Sigmoid colon (tissue), 7 donors: ENCODE results near the gene MAEA. TPM values are rescaled to one million over a fixed set of nuclear protein-coding genes. Genes with fewer than 3 reads are reported as not detected.

Experiments used
- DNase-seq: peaks from one replicate; pipeline ENCODE4 v3.0.0-alpha.2; 2019
- H3K27ac ChIP-seq, 4 donors: fragments of 200-600 bp; sonication (generic); one replicate each; pipeline ENCODE4 v1.5.1; 2016 to 2019; ENCODE audit warnings: mild to moderate bottlenecking in 1 of 4
- H3K27me3 ChIP-seq, 3 donors: fragments of 200-600 bp; sonication (generic); one replicate each; pipeline ENCODE4 v1.5.1; 2019; ENCODE audit warnings: mild to moderate bottlenecking in 1 of 3
- H3K36me3 ChIP-seq, 4 donors: fragments of 200-600 bp; sonication (generic); one replicate each; pipeline ENCODE4 v1.5.1; 2016 to 2019
- H3K4me1 ChIP-seq, 4 donors: fragments of 200-600 bp; sonication (generic); one replicate each; pipeline ENCODE4 v1.5.1; 2017 to 2019
- H3K4me3 ChIP-seq, 4 donors: fragments of 200-600 bp; sonication (generic); one replicate each; pipeline ENCODE4 v1.5.1; 2017 to 2019; ENCODE audit warnings: mild to moderate bottlenecking in 2 of 4, moderate library complexity in 1 of 4
- H3K9me3 ChIP-seq, 4 donors: fragments of 200-600 bp in 3 of 4; sonication (generic) in 3 of 4; one replicate each; pipeline versions ENCODE4 v1.5.1 to v1.6.1; 2013 to 2019
- EP300 ChIP-seq, 4 donors: sonication (generic); formaldehyde crosslinking; IDR thresholded peaks; one replicate each; pipeline ENCODE4 v1.6.1; 2017; ENCODE audit warnings: antibody characterized with exemption in 4 of 4
- POLR2A ChIP-seq, 2 donors: fragments of 450-650 bp; IDR thresholded peaks; one replicate each; pipeline ENCODE4 v1.6.1; 2016; ENCODE audit warnings: antibody characterized with exemption in 2 of 2, mild to moderate bottlenecking in 2 of 2, moderate library complexity in 2 of 2
- POLR2AphosphoS5 ChIP-seq, 4 donors: sonication (generic); formaldehyde crosslinking; IDR thresholded peaks; one replicate each; pipeline ENCODE4 v1.6.1; 2017; ENCODE audit warnings: antibody characterized with exemption in 4 of 4
- whole genome bisulfite sequencing, 2 donors: extraction: QIAGEN DNeasy Blood & Tissue Kit; methylation state at CpG; one replicate each; pipeline ENCODE4 v1.1.7; 2013; 5-methylcytosine and 5-hydroxymethylcytosine counted together
- intact Hi-C: fragments of 100-400 bp; cut with DNase I; formaldehyde crosslinking; loops from one replicate; pipeline ENCODE4 v1.15.1; 2023
- polyA plus RNA-seq, 3 donors: library from polyadenylated mRNA; stranded (reverse); fragments of 200-250 nt; gene quantifications; one replicate each; pipeline ENCODE4 v1.2.3, GENCODE V29; 2013
- total RNA-seq, 4 donors: library from RNA; depleted of rRNA; stranded (reverse); fragments of >200 nt; gene quantifications; one replicate each; pipeline ENCODE4 v1.1.0, GENCODE V29; 2016
- TF ChIP-seq, protein P1 (sequence below), 4 experiments: fragments of 450-650 bp in 3 of 4; fragments of 200-600 bp in 1 of 4; IDR thresholded peaks; one replicate each; pipeline ENCODE4 v1.5.1; 2016 to 2019; ENCODE audit warnings: antibody characterized with exemption in 4 of 4, mild to moderate bottlenecking in 3 of 4, moderate library complexity in 2 of 4
- donor health status: healthy with polysubstance abuse.
- donor health status: Bipolar disorder and iron deficiency.
- donor health status: healthy.

The MAEA gene
- total and polyA plus RNA-seq, 7 donors: 44.2 to 89.8 (median 53.0) TPM

GRCh38 chr4:1338752-1339414 is 49.2 kb downstream of the MAEA start:
- no peak overlapping the region for H3K27ac ChIP-seq
- WGBS, 2 donors: 97% methylated on average over 38 of the region's 38 CpGs
- intact Hi-C loops: no loop called here
- no peak overlapping the region for H3K4me3 ChIP-seq
- no peak for DNase-seq
- no peaks in the 10 kb centered on the region for H3K4me1 ChIP-seq
- no peaks in the 10 kb centered on the region for H3K27me3 ChIP-seq
- TF ChIP-seq POLR2A (IDR thresholded peaks at IDR 0.05) (no peak), EP300 (IDR thresholded peaks at IDR 0.05) (no peak), POLR2AphosphoS5 (IDR thresholded peaks at IDR 0.05) (no peak)
- TF ChIP-seq, protein P1, sequence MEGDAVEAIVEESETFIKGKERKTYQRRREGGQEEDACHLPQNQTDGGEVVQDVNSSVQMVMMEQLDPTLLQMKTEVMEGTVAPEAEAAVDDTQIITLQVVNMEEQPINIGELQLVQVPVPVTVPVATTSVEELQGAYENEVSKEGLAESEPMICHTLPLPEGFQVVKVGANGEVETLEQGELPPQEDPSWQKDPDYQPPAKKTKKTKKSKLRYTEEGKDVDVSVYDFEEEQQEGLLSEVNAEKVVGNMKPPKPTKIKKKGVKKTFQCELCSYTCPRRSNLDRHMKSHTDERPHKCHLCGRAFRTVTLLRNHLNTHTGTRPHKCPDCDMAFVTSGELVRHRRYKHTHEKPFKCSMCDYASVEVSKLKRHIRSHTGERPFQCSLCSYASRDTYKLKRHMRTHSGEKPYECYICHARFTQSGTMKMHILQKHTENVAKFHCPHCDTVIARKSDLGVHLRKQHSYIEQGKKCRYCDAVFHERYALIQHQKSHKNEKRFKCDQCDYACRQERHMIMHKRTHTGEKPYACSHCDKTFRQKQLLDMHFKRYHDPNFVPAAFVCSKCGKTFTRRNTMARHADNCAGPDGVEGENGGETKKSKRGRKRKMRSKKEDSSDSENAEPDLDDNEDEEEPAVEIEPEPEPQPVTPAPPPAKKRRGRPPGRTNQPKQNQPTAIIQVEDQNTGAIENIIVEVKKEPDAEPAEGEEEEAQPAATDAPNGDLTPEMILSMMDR (IDR thresholded peaks at IDR 0.05): no peak
- peaks cover 23 to 70% (median 52%) of the 10 kb centered on the region in 4 donors for H3K36me3 ChIP-seq
- no peaks in the 10 kb centered on the region for H3K9me3 ChIP-seq

DNA sequence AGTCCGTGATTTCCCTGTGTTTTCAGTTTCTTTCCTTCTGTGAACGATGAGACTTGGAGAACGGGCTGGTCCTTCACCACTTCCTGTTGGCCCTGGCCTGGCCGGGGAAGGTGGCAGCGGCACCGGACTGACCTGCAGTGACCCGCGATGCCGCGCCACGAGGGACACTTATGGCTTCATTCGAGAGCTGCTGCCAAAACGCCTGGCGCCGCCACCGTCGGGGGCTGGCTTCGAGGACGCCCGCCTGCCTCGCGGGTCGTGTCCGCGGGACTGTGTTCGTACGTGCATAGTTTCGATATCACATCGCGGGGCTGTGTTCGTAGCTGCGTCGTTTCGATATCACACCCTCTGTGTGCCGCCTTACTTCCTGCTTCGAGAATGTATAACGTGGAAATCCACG is 49.8 kb downstream of the MAEA start:
- no peak for TF ChIP-seq POLR2A (IDR thresholded peaks at IDR 0.05)
- TF ChIP-seq POLR2AphosphoS5 (IDR thresholded peaks at IDR 0.05): no peak
- TF ChIP-seq, protein P1 (IDR thresholded peaks at IDR 0.05): no peak
- no peak for TF ChIP-seq EP300 (IDR thresholded peaks at IDR 0.05)
- intact Hi-C loops: no loop called here
- Histone ChIP-seq H3K4me3 (no peak overlapping the region), H3K36me3 (peaks cover 23 to 64% (median 48%) of the 10 kb centered on the region in 4 donors), H3K27ac (no peak overlapping the region), H3K27me3 (no peaks in the 10 kb centered on the region), H3K4me1 (no peaks in the 10 kb centered on the region), H3K9me3 (no peaks in the 10 kb centered on the region)
- WGBS, 2 donors: 97% methylated on average over 38 of the region's 38 CpGs
- DNase-seq: no peak

GRCh38 chr4:1340181-1340747 is 50.6 kb downstream of the MAEA start:
- DNase-seq: no peak
- Histone ChIP-seq H3K4me1 (peaks cover 0 to 5% (median 4%) of the 10 kb centered on the region in 4 donors), H3K27ac (no peak overlapping the region), H3K27me3 (no peaks in the 10 kb centered on the region), H3K36me3 (peaks cover 23 to 57% (median 45%) of the 10 kb centered on the region in 4 donors), H3K4me3 (no peak overlapping the region), H3K9me3 (no peaks in the 10 kb centered on the region)
- intact Hi-C loops: loop anchor here (10.0 kb wide), 1 partner anchor 175 kb away; no protein-coding TSS in a partner anchor
- 90% methylated on average over 29 of the region's 29 CpGs for WGBS, 2 donors
- TF ChIP-seq EP300 (IDR thresholded peaks at IDR 0.05) (no peak), POLR2A (IDR thresholded peaks at IDR 0.05) (no peak), POLR2AphosphoS5 (IDR thresholded peaks at IDR 0.05) (no peak)
- TF ChIP-seq, protein P1 (IDR thresholded peaks at IDR 0.05): no peak

- no peak overlapping the region for H3K27ac ChIP-seq
- WGBS, 2 donors: 96 to 97% methylated on average over 20 of the region's 20 CpGs
- H3K27me3 ChIP-seq: no peaks in the 10 kb centered on the region
- intact Hi-C loops: loop anchor here (10.0 kb wide), 1 partner anchor 176 kb away; no protein-coding TSS in a partner anchor
- TF ChIP-seq, protein P1 (IDR thresholded peaks at IDR 0.05): no peak
- no peak for TF ChIP-seq POLR2AphosphoS5 (IDR thresholded peaks at IDR 0.05)
- no peak for TF ChIP-seq EP300 (IDR thresholded peaks at IDR 0.05)
- no peak for DNase-seq
- H3K36me3 ChIP-seq: peaks cover 23 to 57% (median 45%) of the 10 kb centered on the region in 4 donors
- H3K9me3 ChIP-seq: no peaks in the 10 kb centered on the region
- H3K4me1 ChIP-seq: peaks cover 0 to 11% (median 10%) of the 10 kb centered on the region in 4 donors
- no peak overlapping the region for H3K4me3 ChIP-seq
Measured at GRCh38 chr4:1340861-1341260, 51.2 kb downstream of the MAEA start.
